Upper lobe of right lung (tissue), 1 donor: Measurements from ENCODE around the gene ARID4B. TPM values are rescaled to one million over a fixed set of nuclear protein-coding genes. Genes with fewer than 3 reads are reported as not detected.

Experiments used
- ATAC-seq: fragments of 200-7000 bp; cut with Tn5 transposase; one replicate; pipeline ENCODE4 v1.9.1; 2020; ENCODE audit warnings: mild to moderate bottlenecking, moderate library complexity
- DNase-seq: peaks from one replicate; pipeline ENCODE4 v3.0.0-alpha.2; 2020
- H3K27ac ChIP-seq: fragments of 200-600 bp; one replicate; pipeline ENCODE4 v1.8.0; 2022
- H3K27me3 ChIP-seq: fragments of 200-600 bp; one replicate; pipeline ENCODE4 v1.8.0; 2022; ENCODE audit warnings: mild to moderate bottlenecking
- H3K36me3 ChIP-seq: fragments of 200-600 bp; one replicate; pipeline ENCODE4 v1.8.0; 2022
- H3K4me1 ChIP-seq: fragments of 200-600 bp; one replicate; pipeline ENCODE4 v1.8.0; 2022
- H3K4me3 ChIP-seq: fragments of 200-600 bp; one replicate; pipeline ENCODE4 v1.8.0; 2022; ENCODE audit warnings: mild to moderate bottlenecking
- H3K9me3 ChIP-seq: fragments of 200-600 bp; one replicate; pipeline ENCODE4 v1.8.0; 2022
- CTCF ChIP-seq: fragments of 200-600 bp; IDR thresholded peaks from one replicate; pipeline ENCODE4 v1.8.0; 2022; ENCODE audit warnings: antibody characterized with exemption
- intact Hi-C: fragments of 100-400 bp; cut with DNase I; formaldehyde crosslinking; loops from one replicate; pipeline ENCODE4 v1.11.0; 2022
- long read RNA-seq: library from polyadenylated mRNA; unstranded; transcript quantifications from one replicate; pipeline ENCODE4 v2.0.0, GENCODE V29; 2021
- total RNA-seq: library from RNA; stranded (reverse); fragmentation: NEBNext Ultra II Directional; extraction: Animal tissue kit (Norgen Biotek cat#: 25700); gene quantifications from one replicate; pipeline ENCODE4 v1.2.1, GENCODE V29; 2021
- donor health status: DM: no; HTN: yes; CAD: no; lungs with severe emphysema.

Gene ARID4B
- total RNA-seq, result 38.7 TPM
- long read RNA-seq, full-length matches to known transcripts, result 23 of 50 reads
- long read RNA-seq, partial matches to known transcripts, result 17 of 50 reads
- long read RNA-seq, other reads (novel, unspliced or antisense), result 10 of 50 reads

GRCh38 chr1:235327559-235328270, at the start of gene ARID4B:
Gene ARID4B, minus strand, starts transcription at chr1:235328179. Its CDS starts 1,260 bp downstream, at chr1:235326919.
- Histone ChIP-seq H3K27me3 (no peaks in the 10 kb centered on the region), H3K4me3 (peak within 1 kb of the TSS; percentile 70), H3K9me3 (no peaks in the 10 kb centered on the region), H3K36me3 (no peaks in the 10 kb centered on the region), H3K27ac (peak within 1 kb of the TSS; percentile 92), H3K4me1 (peaks cover 58% of the 10 kb centered on the region)
- TF ChIP-seq CTCF, result no peak
- peak; percentile 28 for ATAC-seq
- peak; percentile 90 for DNase-seq
- intact Hi-C loops, result no loop called here

- H3K4me3 ChIP-seq, result no peak overlapping the region
- no peak overlapping the region for H3K27ac ChIP-seq
- H3K27me3 ChIP-seq, result no peaks in the 10 kb centered on the region
- peaks cover 11% of the 10 kb centered on the region for H3K36me3 ChIP-seq
- DNase-seq, result no peak
- H3K4me1 ChIP-seq, result no peaks in the 10 kb centered on the region
- no peak for ATAC-seq
- no peaks in the 10 kb centered on the region for H3K9me3 ChIP-seq
- intact Hi-C loops, result no loop called here
- no peak for TF ChIP-seq CTCF
These were observed 48.1 kb upstream of the ARID4B start for GRCh38 chr1:235375919-235376605.

GRCh38 chr1:235369802-235370201, 41.8 kb upstream of the ARID4B start:
- H3K27me3 ChIP-seq, result no peaks in the 10 kb centered on the region
- TF ChIP-seq CTCF, result no peak
- intact Hi-C loops, result no loop called here
- peaks cover 6% of the 10 kb centered on the region for H3K4me1 ChIP-seq
- DNase-seq (no peak), ATAC-seq (no peak)
- no peaks in the 10 kb centered on the region for H3K36me3 ChIP-seq
- H3K4me3 ChIP-seq, result no peak overlapping the region
- H3K27ac ChIP-seq, result no peak overlapping the region
- H3K9me3 ChIP-seq, result no peaks in the 10 kb centered on the region

- Histone ChIP-seq H3K4me1 (peaks cover 6% of the 10 kb centered on the region), H3K27me3 (no peaks in the 10 kb centered on the region), H3K27ac (no peak overlapping the region), H3K9me3 (no peaks in the 10 kb centered on the region), H3K4me3 (peak overlapping the region; percentile 95), H3K36me3 (no peaks in the 10 kb centered on the region)
- DNase-seq, result no peak
- intact Hi-C loops, result no loop called here
- no peak for ATAC-seq
- TF ChIP-seq CTCF, result no peak
These were observed 40.4 kb upstream of the ARID4B start for GRCh38 chr1:235368428-235368827.

GRCh38 chr1:235367000-235367908, 39.3 kb upstream of the ARID4B start, which contains the start of gene TBCE:
Gene TBCE, plus strand, starts transcription at chr1:235367427. Its CDS starts 12,623 bp downstream, at chr1:235380050.
- no peaks in the 10 kb centered on the region for H3K27me3 ChIP-seq
- H3K4me3 ChIP-seq, result peak within 1 kb of the TSS; percentile 95
- peak; percentile 100 for ATAC-seq
- intact Hi-C loops, result no loop called here
- H3K36me3 ChIP-seq, result no peaks in the 10 kb centered on the region
- TF ChIP-seq CTCF, result peak; percentile 24
- peak; percentile 99 for DNase-seq
- H3K27ac ChIP-seq, result peak within 1 kb of the TSS; percentile 88
- H3K9me3 ChIP-seq, result no peaks in the 10 kb centered on the region
- peaks cover 6% of the 10 kb centered on the region for H3K4me1 ChIP-seq
